ENCODE results near the gene B9D1.

Gene B9D1

GRCh38 chr17:19303367-19303776 is 59.2 kb downstream of the B9D1 start:
- no peak for DNase-seq (ENCODE audit: low spot score)

- DNase-seq (ENCODE audit: low spot score): no peak
Observed at GRCh38 chr17:19302791-19303331, 59.7 kb downstream of the B9D1 start.

- DNase-seq (ENCODE audit: low spot score): no peak
Observed at GRCh38 chr17:19301973-19302372, 60.5 kb downstream of the B9D1 start.

GRCh38 chr17:19301274-19301951 is 61.1 kb downstream of the B9D1 start:
- DNase-seq (ENCODE audit: low spot score): no peak

- no peak for DNase-seq (ENCODE audit: low spot score)
Observed at GRCh38 chr17:19299866-19300265, 62.7 kb downstream of the B9D1 start.

GRCh38 chr17:19299214-19299747 is 63.2 kb downstream of the B9D1 start:
- no peak for DNase-seq (ENCODE audit: low spot score)

- no peak for DNase-seq (ENCODE audit: low spot score)
Observed at GRCh38 chr17:19298569-19299213, 63.8 kb downstream of the B9D1 start.

GRCh38 chr17:19296786-19297778 is 65.4 kb downstream of the B9D1 start:
- no peak for DNase-seq (ENCODE audit: low spot score)

GRCh38 chr17:19295473-19296135 is 66.9 kb downstream of the B9D1 start:
- no peak for DNase-seq (ENCODE audit: low spot score)

GRCh38 chr17:19294443-19294842 is 68.1 kb downstream of the B9D1 start:
- DNase-seq (ENCODE audit: low spot score): no peak
